ENCODE measurements around the gene PARD3. TPM values are rescaled to one million over a fixed set of nuclear protein-coding genes. Genes with fewer than 3 reads are reported as not detected.

Gene PARD3
- total RNA-seq, 4 donors from 2014 or later = 98.9 to 122 (median 105) TPM

DNA sequence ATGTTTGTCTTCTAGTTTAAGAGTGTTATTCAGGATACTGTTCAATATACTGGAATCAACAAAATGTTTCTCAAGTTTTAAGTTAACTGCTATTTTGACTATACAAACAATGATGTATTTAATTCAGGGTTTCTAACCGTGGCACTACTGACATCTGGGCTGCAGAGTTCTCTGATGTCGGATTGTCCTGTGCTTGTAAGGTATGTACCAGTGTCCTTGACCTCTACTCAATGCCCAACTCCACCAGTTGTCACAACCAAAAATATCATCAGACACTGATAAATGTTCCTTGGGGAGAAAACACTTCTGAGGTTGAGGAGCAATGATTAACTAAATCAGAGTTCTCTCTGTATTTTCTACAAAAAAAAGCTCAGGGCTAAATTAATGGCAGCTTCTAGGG is 301.5 kb downstream of the PARD3 start:
- intact Hi-C loops (cut with DNase I) = no loop called here
- H3K27ac ChIP-seq (replicated peaks in 1 of 4) = no peak overlapping the region
- 89% methylated on average over 2 of the region's 2 CpGs for WGBS

DNA sequence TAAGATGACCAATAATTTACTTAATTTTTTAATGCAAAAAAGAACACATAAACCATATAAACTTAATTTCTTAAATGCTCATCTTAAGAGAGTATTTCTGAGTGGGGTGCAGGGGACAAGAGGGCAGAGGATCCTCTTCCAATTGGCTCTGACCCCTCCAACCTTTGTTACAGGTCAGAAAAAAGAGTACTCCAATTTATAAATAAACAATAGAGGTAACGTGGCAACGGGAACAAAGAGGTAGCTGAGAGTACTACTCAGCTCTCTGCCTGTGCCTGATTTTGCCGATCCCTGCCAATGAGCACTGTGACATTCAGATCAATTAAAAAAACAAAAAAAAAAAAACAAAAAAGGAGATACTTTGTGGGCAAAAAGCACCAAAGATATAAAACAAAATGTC is 307.9 kb downstream of the PARD3 start:
- intact Hi-C loops (cut with DNase I) = no loop called here
- 79% methylated on average over 3 of the region's 3 CpGs for WGBS

More for the DNA sequence above, 301.5 kb downstream of the PARD3 start:
- H3K9me3 ChIP-seq = no peaks in the 10 kb centered on the region
- no peaks in the 10 kb centered on the region for H3K27me3 ChIP-seq
- DNase-seq (ENCODE audit: extremely low spot score) = no peak
- peaks cover 0 to 15% (median 2%) of the 10 kb centered on the region in 4 donors for H3K36me3 ChIP-seq
- H3K4me1 ChIP-seq = no peaks in the 10 kb centered on the region
- H3K4me3 ChIP-seq = no peak overlapping the region
- no peak for TF ChIP-seq CTCF (IDR thresholded peaks at IDR 0.05)
- TF ChIP-seq POLR2A (IDR thresholded peaks at IDR 0.05; ENCODE audit: low read depth) = no peak
- no peak for TF ChIP-seq POLR2AphosphoS5 (IDR thresholded peaks at IDR 0.05)
- no peak for TF ChIP-seq EP300 (IDR thresholded peaks at IDR 0.05)

DNA sequence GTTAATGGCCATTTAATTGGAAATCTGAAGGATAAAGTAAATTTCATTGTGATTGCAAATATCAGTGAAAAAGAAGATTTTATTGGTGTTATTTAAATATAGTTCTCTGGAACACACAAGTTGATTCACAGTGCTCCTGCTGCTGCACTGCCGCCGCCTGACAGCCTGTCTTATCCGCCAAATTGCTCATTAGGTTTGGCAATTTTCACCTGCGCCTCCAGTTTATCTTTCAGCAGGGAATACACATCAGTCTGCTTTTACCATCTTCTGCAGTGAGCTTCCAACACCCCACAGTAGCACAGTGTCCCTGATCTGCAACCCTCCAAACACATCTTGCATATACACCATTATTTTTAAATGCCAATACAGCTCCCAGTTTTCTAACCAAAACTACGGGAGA is 308.3 kb downstream of the PARD3 start:
- peak; percentile 29 for DNase-seq (ENCODE audit: extremely low spot score)
- Histone ChIP-seq H3K36me3 (no peaks in the 10 kb centered on the region), H3K9me3 (no peaks in the 10 kb centered on the region), H3K4me3 (no peak overlapping the region), H3K27me3 (no peaks in the 10 kb centered on the region), H3K27ac (replicated peaks in 1 of 4) (no peak overlapping the region), H3K4me1 (peaks cover 0 to 18% (median 8%) of the 10 kb centered on the region in 4 donors)
- intact Hi-C loops (cut with DNase I) = no loop called here
- no peak for TF ChIP-seq CTCF (IDR thresholded peaks at IDR 0.05)
- 98% methylated on average over 5 of the region's 5 CpGs for WGBS

More for the DNA sequence above, 307.9 kb downstream of the PARD3 start:
- no peak for TF ChIP-seq CTCF (IDR thresholded peaks at IDR 0.05)
- TF ChIP-seq POLR2A (IDR thresholded peaks at IDR 0.05; ENCODE audit: low read depth) = no peak
- no peak for TF ChIP-seq EP300 (IDR thresholded peaks at IDR 0.05)
- no peak for TF ChIP-seq POLR2AphosphoS5 (IDR thresholded peaks at IDR 0.05)
- H3K9me3 ChIP-seq = no peaks in the 10 kb centered on the region
- no peaks in the 10 kb centered on the region for H3K36me3 ChIP-seq
- peak; percentile 24 for DNase-seq (ENCODE audit: extremely low spot score)
- no peaks in the 10 kb centered on the region for H3K27me3 ChIP-seq
- H3K4me1 ChIP-seq = peaks cover 0 to 18% (median 8%) of the 10 kb centered on the region in 4 donors
- no peak overlapping the region for H3K4me3 ChIP-seq
- H3K27ac ChIP-seq (replicated peaks in 1 of 4) = no peak overlapping the region

DNA sequence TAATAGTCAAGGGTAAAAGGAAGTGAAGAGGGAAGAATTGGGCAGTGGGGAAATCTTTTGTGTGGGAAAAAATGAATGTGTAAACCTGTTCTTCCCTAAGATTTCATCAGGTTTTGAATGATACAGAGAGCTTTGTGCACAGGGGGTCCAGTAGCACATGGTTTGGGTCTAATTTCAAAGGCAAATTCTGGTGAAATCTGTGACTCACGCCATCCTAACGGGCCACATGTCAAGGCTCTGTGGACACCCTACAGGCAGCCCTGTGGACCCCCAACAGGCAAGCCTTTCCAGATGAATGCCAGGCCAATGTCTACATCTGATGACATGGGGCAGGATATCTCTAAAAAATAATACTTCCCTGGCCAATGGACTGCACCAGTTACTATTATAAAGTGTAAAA is 309.8 kb downstream of the PARD3 start:
- Histone ChIP-seq H3K9me3 (no peaks in the 10 kb centered on the region), H3K4me1 (peaks cover 0 to 18% (median 8%) of the 10 kb centered on the region in 4 donors), H3K36me3 (no peaks in the 10 kb centered on the region), H3K4me3 (no peak overlapping the region), H3K27ac (replicated peaks in 1 of 4) (no peak overlapping the region), H3K27me3 (no peaks in the 10 kb centered on the region)
- 85% methylated on average over 2 of the region's 2 CpGs for WGBS
- TF ChIP-seq POLR2A (IDR thresholded peaks at IDR 0.05; ENCODE audit: low read depth) (no peak), EP300 (IDR thresholded peaks at IDR 0.05) (no peak), POLR2AphosphoS5 (IDR thresholded peaks at IDR 0.05) (no peak), CTCF (IDR thresholded peaks at IDR 0.05) (no peak)
- intact Hi-C loops (cut with DNase I) = no loop called here
- peak; percentile 80 for DNase-seq (ENCODE audit: extremely low spot score)

DNA sequence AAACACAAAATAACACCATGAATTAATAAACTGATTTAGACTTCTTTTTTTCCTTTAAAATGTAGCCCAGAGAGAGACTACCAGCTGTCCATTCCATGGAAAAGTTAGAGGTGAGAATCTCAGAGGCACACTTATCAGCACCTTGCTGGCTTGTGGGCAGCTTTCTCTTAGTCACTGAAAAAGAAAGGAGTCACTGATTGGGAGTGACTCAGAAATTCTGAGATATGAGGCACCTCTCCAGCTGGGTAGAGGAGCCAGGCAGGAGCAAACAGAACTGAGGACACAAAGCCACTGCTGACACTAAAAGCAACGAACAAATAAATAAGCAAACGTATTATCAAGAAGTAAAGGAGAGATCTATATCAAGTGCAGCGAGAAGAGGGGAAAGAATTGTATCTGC is 310.6 kb downstream of the PARD3 start:
- no peaks in the 10 kb centered on the region for H3K9me3 ChIP-seq
- H3K27ac ChIP-seq (replicated peaks in 1 of 4) = no peak overlapping the region
- no peaks in the 10 kb centered on the region for H3K36me3 ChIP-seq
- H3K4me3 ChIP-seq = no peak overlapping the region
- peak; percentile 75 for DNase-seq (ENCODE audit: extremely low spot score)
- H3K27me3 ChIP-seq = no peaks in the 10 kb centered on the region
- intact Hi-C loops (cut with DNase I) = no loop called here
- peaks cover 0 to 18% (median 8%) of the 10 kb centered on the region in 4 donors for H3K4me1 ChIP-seq
- WGBS = 85% methylated on average over 3 of the region's 3 CpGs
- TF ChIP-seq POLR2AphosphoS5 (IDR thresholded peaks at IDR 0.05) (no peak), CTCF (IDR thresholded peaks at IDR 0.05) (no peak), POLR2A (IDR thresholded peaks at IDR 0.05; ENCODE audit: low read depth) (no peak), EP300 (IDR thresholded peaks at IDR 0.05) (no peak)
